ENCODE data around the gene SATL1.

- TF ChIP-seq CTCF (IDR thresholded peaks at IDR 0.05) (no peak), POLR2A (IDR thresholded peaks at IDR 0.05) (no peak)
Measured at GRCh38 chrX:85221361-85221760, 22.2 kb downstream of the SATL1 start.

Measured in adrenal gland (tissue), 5 donors.